ENCODE measurements around the gene GIMAP8.
"Not testable (repeated sequence)": the region's sequence is repeated elsewhere in the genome, so short reads cannot be mapped to it uniquely, and the experiment has no call there.

The GIMAP8 gene

GRCh38 chr7:150464962-150465361 is 14.5 kb downstream of the GIMAP8 start:
- no peak for DNase-seq (ENCODE audit: low spot score)

DNA sequence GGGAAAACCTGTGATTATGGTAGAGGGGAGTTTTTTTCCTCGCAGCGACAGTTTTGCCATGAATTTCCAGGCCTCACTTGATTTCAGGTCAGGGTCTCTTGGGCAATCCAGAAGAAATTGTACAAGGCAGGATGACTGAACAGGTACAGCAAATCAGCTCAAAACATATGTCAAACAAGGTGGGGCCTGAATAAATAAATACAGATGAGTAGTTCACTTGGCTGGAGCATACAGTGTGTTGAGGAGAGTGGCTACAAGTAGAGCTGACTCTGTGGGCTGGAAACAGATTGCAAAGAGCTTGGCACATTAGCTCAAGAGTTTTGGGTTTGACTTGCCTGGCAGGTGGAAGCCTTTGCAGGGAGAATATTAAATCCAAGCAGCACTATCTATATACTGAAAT is 15.0 kb downstream of the GIMAP8 start:
- no peak for DNase-seq (ENCODE audit: low spot score)

GRCh38 chr7:150466477-150466876 is 16.0 kb downstream of the GIMAP8 start:
- no peak for DNase-seq (ENCODE audit: low spot score)

DNA sequence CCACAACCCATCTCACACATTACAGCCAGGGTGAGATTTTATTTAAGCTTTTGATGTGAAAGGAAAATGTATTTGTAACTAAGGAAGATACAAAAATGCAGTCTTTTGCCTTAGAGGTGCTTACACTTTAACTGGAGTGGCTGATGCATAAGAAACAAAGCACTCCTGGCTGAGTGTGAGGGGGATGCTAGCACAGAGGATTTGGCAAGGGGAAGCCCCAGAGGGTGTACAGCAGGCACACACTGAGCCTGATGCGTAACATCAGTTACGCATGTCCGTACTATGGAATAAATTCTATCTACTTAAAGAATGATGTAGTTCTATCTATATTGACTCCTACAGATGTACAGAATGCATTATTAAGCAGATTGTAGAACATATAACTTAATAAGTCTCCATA is 17.8 kb downstream of the GIMAP8 start:
- no peak for DNase-seq (ENCODE audit: low spot score)

DNA sequence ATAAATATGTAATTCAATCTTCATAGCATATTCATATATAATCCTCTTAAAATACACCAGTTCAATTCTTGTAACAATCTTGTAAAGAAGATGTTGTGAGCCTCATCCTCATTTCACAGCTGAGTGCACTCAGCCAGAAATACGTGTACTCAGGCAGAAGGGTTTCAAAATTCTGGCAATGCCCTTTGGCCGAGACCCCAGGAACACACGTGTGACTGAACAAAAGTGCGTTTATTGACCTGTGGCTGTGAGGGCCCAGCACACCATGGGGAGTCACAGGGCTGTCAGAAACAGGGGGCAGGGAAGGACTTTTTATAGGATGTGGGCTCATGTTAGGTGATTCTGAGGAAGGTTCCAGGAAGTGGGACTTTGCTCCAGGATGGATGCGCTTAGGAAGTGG is 21.5 kb downstream of the GIMAP8 start:
- DNase-seq (ENCODE audit: low spot score), result no peak

GRCh38 chr7:150473902-150474301 is 23.5 kb downstream of the GIMAP8 start:
- DNase-seq (ENCODE audit: low spot score), result no peak

- DNase-seq (ENCODE audit: low spot score), result peak; percentile 47
Observed at GRCh38 chr7:150476285-150476684, 25.9 kb downstream of the GIMAP8 start.

DNA sequence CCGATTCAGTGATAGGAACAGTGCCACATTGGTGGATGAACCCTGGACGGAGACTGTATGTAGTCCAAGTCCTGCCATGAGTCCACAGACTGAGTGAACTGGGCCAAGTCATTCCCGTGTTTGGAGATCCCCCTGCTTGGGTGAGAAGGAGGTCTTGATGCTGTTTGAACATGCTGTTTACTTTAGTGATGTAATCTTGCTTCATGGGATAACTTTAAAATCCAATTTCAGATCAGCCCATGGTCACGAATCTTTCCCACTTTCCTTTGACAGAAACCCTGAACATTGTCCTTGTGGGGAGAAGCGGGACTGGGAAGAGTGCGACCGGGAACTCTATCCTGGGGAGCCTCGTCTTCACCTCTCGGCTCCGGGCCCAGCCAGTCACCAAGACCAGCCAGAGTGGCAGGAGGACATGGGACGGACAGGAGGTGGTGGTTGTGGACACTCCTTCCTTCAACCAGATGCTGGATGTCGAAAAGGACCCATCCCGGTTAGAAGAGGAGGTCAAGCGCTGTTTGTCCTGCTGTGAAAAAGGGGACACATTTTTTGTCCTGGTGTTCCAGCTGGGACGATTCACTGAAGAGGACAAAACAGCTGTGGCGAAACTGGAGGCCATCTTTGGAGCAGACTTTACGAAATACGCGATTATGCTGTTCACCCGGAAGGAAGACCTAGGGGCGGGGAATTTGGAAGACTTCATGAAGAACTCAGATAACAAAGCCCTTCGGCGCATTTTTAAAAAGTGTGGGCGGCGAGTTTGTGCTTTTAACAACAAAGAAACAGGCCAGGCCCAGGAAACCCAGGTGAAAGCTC is 26.6 kb downstream of the GIMAP8 start:
- peak; percentile 28 for DNase-seq (ENCODE audit: low spot score)

DNA sequence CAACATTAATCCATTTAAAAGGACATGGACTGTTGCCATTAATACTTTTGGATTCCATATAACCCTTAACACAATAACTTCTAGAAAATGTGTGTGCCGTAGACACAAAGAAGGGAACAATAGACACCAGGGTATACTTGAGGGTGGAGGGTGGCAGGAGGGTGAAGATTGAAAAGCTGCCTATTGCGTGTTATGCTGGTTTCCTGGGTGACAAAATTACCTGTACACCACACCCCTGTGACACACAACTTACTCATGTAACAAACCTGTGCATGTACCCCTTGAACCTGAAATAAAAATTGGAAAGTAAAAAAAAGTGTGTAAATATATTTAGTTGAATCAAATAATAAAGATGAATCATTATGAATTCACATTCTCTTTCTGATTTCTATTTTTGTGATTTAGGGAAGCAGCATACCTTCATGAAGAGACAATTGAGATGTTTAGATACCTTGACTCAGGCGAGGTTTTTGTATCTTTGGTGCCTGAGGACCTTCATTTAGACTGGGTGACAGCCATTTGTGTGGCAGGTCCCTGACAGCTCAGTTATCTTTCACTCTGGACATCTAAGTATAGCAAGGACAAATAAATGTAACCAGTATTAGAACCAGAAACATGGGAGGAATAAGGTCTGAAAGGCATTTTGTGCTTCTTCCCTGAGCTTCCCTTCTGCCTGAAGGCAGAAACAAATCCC is 28.7 kb downstream of the GIMAP8 start:
- peak; percentile 89 for DNase-seq (ENCODE audit: low spot score)

GRCh38 chr7:150481186-150481920 is 30.9 kb downstream of the GIMAP8 start:
- peak; percentile 83 for DNase-seq (ENCODE audit: low spot score)

GRCh38 chr7:150481922-150482321 is 31.5 kb downstream of the GIMAP8 start:
- no peak for DNase-seq (ENCODE audit: low spot score)

DNA sequence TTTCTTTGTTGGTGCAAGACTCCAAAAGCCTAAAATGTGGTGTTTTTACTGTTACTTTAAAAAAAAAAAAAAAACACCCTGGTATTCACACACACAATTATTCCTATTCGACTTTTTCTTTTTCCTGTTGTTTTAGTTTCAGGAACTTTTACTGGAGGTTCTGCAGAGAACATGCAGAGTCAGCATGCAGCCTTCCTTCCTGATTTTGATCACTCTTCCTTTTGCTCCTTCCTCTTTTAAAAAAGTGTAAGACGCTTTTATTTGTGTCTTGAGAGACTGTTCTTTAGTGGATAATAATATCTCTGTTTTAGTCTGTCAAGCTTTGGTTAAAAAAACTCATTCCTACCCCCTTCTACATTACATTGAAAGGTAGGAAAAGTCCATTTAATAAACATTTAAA is 33.1 kb downstream of the GIMAP8 start:
- not testable (repeated sequence) for DNase-seq (ENCODE audit: low spot score)

GRCh38 chr7:150484071-150484470 is 33.6 kb downstream of the GIMAP8 start:
- DNase-seq (ENCODE audit: low spot score), result peak; percentile 81

DNA sequence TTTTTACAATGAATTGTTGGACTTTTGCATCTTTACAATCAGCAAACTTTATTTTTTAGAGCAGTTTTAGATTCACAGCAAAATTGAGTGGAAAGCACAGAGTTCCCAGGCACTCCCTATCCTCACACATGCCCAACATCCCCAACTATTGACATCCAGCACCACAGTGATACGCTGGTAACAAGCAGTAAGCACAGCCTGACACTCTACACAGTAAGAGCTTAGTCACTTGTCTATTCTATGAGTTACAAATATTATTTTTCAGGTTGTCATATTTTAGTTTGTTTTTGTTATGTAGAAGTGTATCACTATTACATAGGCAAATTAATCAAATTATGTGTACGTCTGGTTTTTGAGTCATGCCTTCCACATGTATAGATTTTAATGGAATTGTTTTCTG is 37.2 kb downstream of the GIMAP8 start:
- no peak for DNase-seq (ENCODE audit: low spot score)

GRCh38 chr7:150489782-150490181 is 39.4 kb downstream of the GIMAP8 start:
- no peak for DNase-seq (ENCODE audit: low spot score)

GRCh38 chr7:150493442-150493841 is 43.0 kb downstream of the GIMAP8 start:
- DNase-seq (ENCODE audit: low spot score), result not testable (repeated sequence)

GRCh38 chr7:150502519-150502918 is 52.1 kb downstream of the GIMAP8 start:
- DNase-seq (ENCODE audit: low spot score), result peak; percentile 60

- DNase-seq (ENCODE audit: low spot score), result no peak
Observed at GRCh38 chr7:150503155-150503554, 52.7 kb downstream of the GIMAP8 start.

GRCh38 chr7:150503581-150503980 is 53.2 kb downstream of the GIMAP8 start:
- DNase-seq (ENCODE audit: low spot score), result no peak

DNA sequence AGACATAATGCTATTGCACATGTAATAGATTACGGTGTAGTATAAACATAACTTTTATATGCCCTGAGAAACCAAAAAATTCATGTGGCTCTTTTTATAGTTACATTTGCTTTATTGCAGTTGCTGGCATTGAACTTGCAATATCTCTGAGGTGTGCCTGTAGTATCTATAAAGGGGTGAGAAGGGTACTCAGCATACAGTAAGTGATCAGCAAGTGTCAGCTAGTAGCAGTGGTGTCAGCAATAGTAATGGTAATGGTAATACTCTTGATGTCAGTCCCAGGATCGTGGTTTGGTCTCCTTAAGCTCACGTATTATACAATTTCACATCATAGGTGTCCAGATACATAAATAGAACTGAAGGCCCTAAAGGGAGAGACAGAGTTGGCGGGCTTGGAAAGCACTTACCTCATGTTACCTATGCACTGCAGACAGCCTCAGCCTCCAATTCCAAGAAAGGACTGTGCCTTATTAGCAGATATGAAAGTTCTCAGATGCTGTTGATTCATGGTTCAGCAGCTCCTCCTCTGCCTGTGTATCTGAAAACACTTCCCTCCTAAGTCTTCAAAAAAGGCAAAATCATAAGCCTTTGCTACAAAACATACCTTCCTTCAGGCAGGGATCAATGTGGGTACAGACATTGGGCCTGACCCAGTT is 57.6 kb downstream of the GIMAP8 start:
- peak; percentile 78 for DNase-seq (ENCODE audit: low spot score)

GRCh38 chr7:150511048-150511447 is 60.6 kb downstream of the GIMAP8 start:
- DNase-seq (ENCODE audit: low spot score), result no peak

DNA sequence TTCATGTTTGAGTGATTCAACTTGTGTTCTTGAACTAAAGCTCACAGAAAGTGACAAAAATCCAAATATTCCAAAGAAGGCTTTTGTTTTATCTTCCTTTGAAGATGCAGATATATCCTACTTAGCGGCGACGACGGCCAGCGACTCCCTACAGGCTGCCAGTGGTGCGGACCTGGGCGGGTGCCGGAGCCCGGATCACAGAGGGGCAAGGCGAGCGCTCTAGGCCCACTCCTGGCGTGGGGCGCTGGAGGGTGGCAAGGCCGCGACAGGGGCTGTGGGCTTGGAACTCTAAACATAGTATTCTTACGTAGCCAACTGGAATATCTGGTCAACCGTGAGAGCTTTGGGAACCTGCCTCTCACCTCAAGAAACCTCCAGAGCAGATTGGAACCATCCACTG is 63.3 kb downstream of the GIMAP8 start:
- no peak for DNase-seq (ENCODE audit: low spot score)
